Gastrocnemius medialis (tissue), 4 donors: Measurements from ENCODE around the gene PLET1. TPM values are rescaled to one million over a fixed set of nuclear protein-coding genes. Genes with fewer than 3 reads are reported as not detected.
A peak's percentile ranks its signal among the peaks of the same experiment; 100 is the strongest.

ENCODE experiments used
- ATAC-seq, 2 donors: fragments of 150-250 bp; one replicate each; pipeline ENCODE4 v1.9.1; 2016
- DNase-seq, 2 donors: peaks; one replicate each; pipeline ENCODE4 v3.0.0-alpha.2; 2019
- H3K27ac ChIP-seq, 4 donors: fragments of 200-600 bp; sonication (generic); 1 replicate in 1 of 4; 2 replicates in 3 of 4; pipeline ENCODE4 v1.5.1; 2016 to 2018; ENCODE audit warnings: mild to moderate bottlenecking in 2 of 4, moderate library complexity in 1 of 4
- H3K27me3 ChIP-seq, 3 donors: fragments of 200-600 bp; sonication (generic) in 2 of 3; 1 replicate in 1 of 3; 2 replicates in 2 of 3; pipeline versions ENCODE4 v1.5.1 to v1.6.0; 2016 to 2019; ENCODE audit warnings: mild to moderate bottlenecking in 1 of 3, moderate library complexity in 1 of 3
- H3K36me3 ChIP-seq, 2 donors: fragments of 200-600 bp; sonication (generic) in 1 of 2; one replicate each; pipeline ENCODE4 v1.5.1; 2017 to 2018
- H3K4me1 ChIP-seq, 2 donors: fragments of 200-600 bp; sonication (generic) in 1 of 2; one replicate each; pipeline ENCODE4 v1.5.1; 2016 to 2017; ENCODE audit warnings: mild to moderate bottlenecking in 2 of 2
- H3K4me3 ChIP-seq, 4 donors: fragments of 200-600 bp; sonication (generic) in 3 of 4; 1 replicate in 1 of 4; 2 replicates in 3 of 4; pipeline ENCODE4 v1.5.1; 2016 to 2019; ENCODE audit warnings: mild to moderate bottlenecking in 2 of 4
- H3K9me3 ChIP-seq, 3 donors: fragments of 200-600 bp; sonication (generic) in 2 of 3; 1 replicate in 1 of 3; 2 replicates in 2 of 3; pipeline ENCODE4 v1.5.1; 2016 to 2019
- CTCF ChIP-seq, 5 experiments: fragments of 450-650 bp in 3 of 5; fragments of 200-600 bp in 2 of 5; sonication (generic) in 2 of 5; IDR thresholded peaks in 4 of 5; conservative IDR thresholded peaks in 1 of 5; 1 replicate in 4 of 5; 2 replicates in 1 of 5; pipeline ENCODE4 v1.5.1; 2016 to 2019; ENCODE audit warnings: antibody characterized with exemption in 5 of 5, mild to moderate bottlenecking in 3 of 5, moderate library complexity in 3 of 5
- POLR2A ChIP-seq, 2 donors: fragments of 450-650 bp; IDR thresholded peaks; one replicate each; pipeline ENCODE4 v1.6.1; 2017; ENCODE audit warnings: antibody characterized with exemption in 2 of 2, mild to moderate bottlenecking in 2 of 2, moderate library complexity in 2 of 2
- in situ Hi-C, 4 donors: fragments of 200-750 bp; cut with MboI; loops; one replicate each; pipeline versions ENCODE4 v1.15.0 to v1.8.0; 2017; ENCODE audit warnings: low sequenced_read_pairs in 4 of 4
- intact Hi-C: fragments of 100-400 bp; cut with DNase I; formaldehyde crosslinking; loops from one replicate; pipeline ENCODE4 v1.15.1; 2023; ENCODE audit warnings: low total_unique reads
- total RNA-seq, 4 donors: library from RNA; depleted of rRNA; stranded (reverse); fragments of >200 nt; gene quantifications; one replicate each; pipeline versions ENCODE4 v1.1.0 to v1.2.3, GENCODE V29; 2016

PLET1 gene
- total RNA-seq, 4 donors from 2014 or later: not detected

GRCh38 chr11:112293614-112294013 lies 33.0 kb upstream of the PLET1 start:
- peak overlapping the region; percentile 71 to 85 (median 82) for H3K27ac ChIP-seq
- peaks cover 43 to 46% of the 10 kb centered on the region in 2 donors for H3K4me1 ChIP-seq
- DNase-seq (peak; percentile 54 to 66), ATAC-seq (peak; percentile 59 to 62)
- TF ChIP-seq POLR2A (IDR thresholded peaks at IDR 0.05) (no peak), CTCF (IDR thresholded peaks at IDR 0.05 in 4 of 5, conservative IDR thresholded peaks at IDR 0.05 in 1 of 5) (no peak)
- intact Hi-C loops (loop anchor here (2.0 to 5.0 kb wide), 2 partner anchors 174 to 357 kb away; no protein-coding TSS in a partner anchor), in situ Hi-C loops (loop anchor here in 2 of 4 donors (25.0 kb wide), 1 partner anchor 994 kb away; no protein-coding TSS in a partner anchor)
- peak overlapping the region in 1 of 4 donors; percentile 2 for H3K4me3 ChIP-seq
- no peaks in the 10 kb centered on the region for H3K27me3 ChIP-seq
- H3K36me3 ChIP-seq: no peaks in the 10 kb centered on the region
- H3K9me3 ChIP-seq: no peaks in the 10 kb centered on the region

- no peak overlapping the region for H3K4me3 ChIP-seq
- H3K27me3 ChIP-seq: no peaks in the 10 kb centered on the region
- no peaks in the 10 kb centered on the region for H3K36me3 ChIP-seq
- intact Hi-C loops (loop anchor here (2.0 to 5.0 kb wide), 2 partner anchors 174 to 358 kb away; no protein-coding TSS in a partner anchor), in situ Hi-C loops (loop anchor here in 2 of 4 donors (25.0 kb wide), 1 partner anchor 994 kb away; no protein-coding TSS in a partner anchor)
- ATAC-seq (peak; percentile 75), DNase-seq (peak; percentile 34 to 69)
- peaks cover 42 to 44% of the 10 kb centered on the region in 2 donors for H3K4me1 ChIP-seq
- TF ChIP-seq CTCF (IDR thresholded peaks at IDR 0.05 in 4 of 5, conservative IDR thresholded peaks at IDR 0.05 in 1 of 5): no peak
- no peak for TF ChIP-seq POLR2A (IDR thresholded peaks at IDR 0.05)
- peak overlapping the region; percentile 71 to 85 (median 82) for H3K27ac ChIP-seq
- no peaks in the 10 kb centered on the region for H3K9me3 ChIP-seq
These were observed 32.2 kb upstream of the PLET1 start for GRCh38 chr11:112292785-112293407.

GRCh38 chr11:112292188-112292587 lies 31.5 kb upstream of the PLET1 start:
- Histone ChIP-seq H3K4me3 (no peak overlapping the region), H3K27me3 (no peaks in the 10 kb centered on the region), H3K27ac (peak overlapping the region; percentile 71 to 85 (median 82)), H3K4me1 (peaks cover 42 to 44% of the 10 kb centered on the region in 2 donors), H3K36me3 (no peaks in the 10 kb centered on the region), H3K9me3 (no peaks in the 10 kb centered on the region)
- no peak for ATAC-seq
- TF ChIP-seq POLR2A (IDR thresholded peaks at IDR 0.05) (no peak), CTCF (IDR thresholded peaks at IDR 0.05 in 4 of 5, conservative IDR thresholded peaks at IDR 0.05 in 1 of 5) (no peak)
- in situ Hi-C loops (loop anchor here in 2 of 4 donors (25.0 kb wide), 1 partner anchor 995 kb away; no protein-coding TSS in a partner anchor), intact Hi-C loops (loop anchor here (2.0 to 5.0 kb wide), 2 partner anchors 175 to 359 kb away; no protein-coding TSS in a partner anchor)
- DNase-seq: no peak

GRCh38 chr11:112291191-112291590 lies 30.5 kb upstream of the PLET1 start:
- no peaks in the 10 kb centered on the region for H3K36me3 ChIP-seq
- TF ChIP-seq POLR2A (IDR thresholded peaks at IDR 0.05): no peak
- no peak for TF ChIP-seq CTCF (IDR thresholded peaks at IDR 0.05 in 4 of 5, conservative IDR thresholded peaks at IDR 0.05 in 1 of 5)
- H3K4me3 ChIP-seq: peak overlapping the region in 1 of 4 donors; percentile 71
- peaks cover 42 to 44% of the 10 kb centered on the region in 2 donors for H3K4me1 ChIP-seq
- H3K27me3 ChIP-seq: no peaks in the 10 kb centered on the region
- DNase-seq: no peak
- ATAC-seq: no peak
- in situ Hi-C loops: loop anchor here in 2 of 4 donors (25.0 kb wide), 1 partner anchor 996 kb away; no protein-coding TSS in a partner anchor
- intact Hi-C loops: loop anchor here (2.0 to 5.0 kb wide), 2 partner anchors 176 to 998 kb away; no protein-coding TSS in a partner anchor
- peak overlapping the region; percentile 71 to 85 (median 82) for H3K27ac ChIP-seq
- H3K9me3 ChIP-seq: no peaks in the 10 kb centered on the region
